Astrocyte (in vitro differentiated cells and primary cell): ENCODE data around the gene GPR75.

Source experiments
- EZH2 ChIP-seq: IDR thresholded peaks from 2 replicates; pipeline ENCODE4 v1.6.1; 2012; ENCODE audit warnings: mild to moderate bottlenecking, low read length, inconsistent platforms; ENCODE audit not compliant: insufficient read depth
- TF ChIP-seq, protein P1 (sequence below): IDR thresholded peaks from 2 replicates; pipeline ENCODE4 v1.5.1; 2011; ENCODE audit warnings: low read depth, mild to moderate bottlenecking, inconsistent platforms, low read length, moderate library complexity; ENCODE audit not compliant: insufficient read depth

DNA sequence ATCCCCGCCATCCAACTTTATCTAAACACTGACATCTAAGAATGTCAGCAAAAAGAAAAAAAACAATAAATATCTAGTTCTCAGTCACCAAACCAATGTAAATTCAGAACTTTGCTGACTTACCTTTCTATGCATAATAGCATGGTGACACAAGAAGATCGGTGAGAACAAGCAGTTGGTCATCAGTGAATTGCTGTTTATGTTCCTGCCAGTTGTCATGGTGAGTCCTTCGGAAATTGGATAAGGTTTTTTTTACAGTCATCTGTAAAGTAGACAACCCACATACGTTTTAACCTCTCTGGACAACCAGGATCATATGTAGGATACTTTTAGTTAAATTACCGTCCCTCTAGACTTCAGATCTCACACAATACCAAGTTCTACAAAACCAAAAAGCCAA lies 6.2 kb upstream of the GPR75 start:
- TF ChIP-seq, protein P1, sequence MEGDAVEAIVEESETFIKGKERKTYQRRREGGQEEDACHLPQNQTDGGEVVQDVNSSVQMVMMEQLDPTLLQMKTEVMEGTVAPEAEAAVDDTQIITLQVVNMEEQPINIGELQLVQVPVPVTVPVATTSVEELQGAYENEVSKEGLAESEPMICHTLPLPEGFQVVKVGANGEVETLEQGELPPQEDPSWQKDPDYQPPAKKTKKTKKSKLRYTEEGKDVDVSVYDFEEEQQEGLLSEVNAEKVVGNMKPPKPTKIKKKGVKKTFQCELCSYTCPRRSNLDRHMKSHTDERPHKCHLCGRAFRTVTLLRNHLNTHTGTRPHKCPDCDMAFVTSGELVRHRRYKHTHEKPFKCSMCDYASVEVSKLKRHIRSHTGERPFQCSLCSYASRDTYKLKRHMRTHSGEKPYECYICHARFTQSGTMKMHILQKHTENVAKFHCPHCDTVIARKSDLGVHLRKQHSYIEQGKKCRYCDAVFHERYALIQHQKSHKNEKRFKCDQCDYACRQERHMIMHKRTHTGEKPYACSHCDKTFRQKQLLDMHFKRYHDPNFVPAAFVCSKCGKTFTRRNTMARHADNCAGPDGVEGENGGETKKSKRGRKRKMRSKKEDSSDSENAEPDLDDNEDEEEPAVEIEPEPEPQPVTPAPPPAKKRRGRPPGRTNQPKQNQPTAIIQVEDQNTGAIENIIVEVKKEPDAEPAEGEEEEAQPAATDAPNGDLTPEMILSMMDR: no peak
- TF ChIP-seq EZH2: no peak
